Measurements from ENCODE around the gene ZNF618. TPM values are rescaled to one million over a fixed set of nuclear protein-coding genes. Genes with fewer than 3 reads are reported as not detected.

Gene ZNF618
- total RNA-seq, 2 donors from 2014 or later, result 0.33 to 1.4 TPM

GRCh38 chr9:114089206-114089840 lies 213.2 kb downstream of the ZNF618 start:
- Mint-ChIP-seq H3K4me3 (no peak overlapping the region), H3K27me3 (no peaks in the 10 kb centered on the region), H3K4me1 (ENCODE audit: low read depth in 2 of 2) (no peaks in the 10 kb centered on the region), H3K9me3 (no peaks in the 10 kb centered on the region), H3K36me3 (no peaks in the 10 kb centered on the region), H3K27ac (no peak overlapping the region)
- no peak for DNase-seq (ENCODE audit: low spot score)
- peak in 1 of 2 donors; percentile 9 for ATAC-seq

- no peaks in the 10 kb centered on the region for H3K36me3 Mint-ChIP-seq
- DNase-seq (ENCODE audit: low spot score), result no peak
- H3K4me1 Mint-ChIP-seq (ENCODE audit: low read depth in 2 of 2), result no peaks in the 10 kb centered on the region
- H3K27ac Mint-ChIP-seq, result no peak overlapping the region
- ATAC-seq, result no peak
- H3K27me3 Mint-ChIP-seq, result no peaks in the 10 kb centered on the region
- no peak overlapping the region for H3K4me3 Mint-ChIP-seq
- no peaks in the 10 kb centered on the region for H3K9me3 Mint-ChIP-seq
These were observed 214.7 kb downstream of the ZNF618 start for GRCh38 chr9:114090798-114091197.

- H3K36me3 Mint-ChIP-seq, result no peaks in the 10 kb centered on the region
- no peak for ATAC-seq
- no peak for DNase-seq (ENCODE audit: low spot score)
These were observed 215.6 kb downstream of the ZNF618 start for GRCh38 chr9:114091711-114092110.

GRCh38 chr9:114092336-114092735 lies 216.2 kb downstream of the ZNF618 start:
- H3K9me3 Mint-ChIP-seq, result no peaks in the 10 kb centered on the region
- DNase-seq (ENCODE audit: low spot score) (no peak), ATAC-seq (no peak)
- H3K27me3 Mint-ChIP-seq, result peaks cover 12 to 14% of the 10 kb centered on the region in 2 donors
- no peaks in the 10 kb centered on the region for H3K36me3 Mint-ChIP-seq
- no peaks in the 10 kb centered on the region for H3K4me1 Mint-ChIP-seq (ENCODE audit: low read depth in 2 of 2)
- no peak overlapping the region for H3K4me3 Mint-ChIP-seq
- no peak overlapping the region for H3K27ac Mint-ChIP-seq

More at GRCh38 chr9:114091711-114092110, 215.6 kb downstream of the ZNF618 start:
- Mint-ChIP-seq H3K27me3 (peaks cover 6 to 8% of the 10 kb centered on the region in 2 donors), H3K9me3 (no peaks in the 10 kb centered on the region), H3K4me1 (ENCODE audit: low read depth in 2 of 2) (no peaks in the 10 kb centered on the region), H3K27ac (no peak overlapping the region), H3K4me3 (no peak overlapping the region)

- Mint-ChIP-seq H3K4me3 (no peak overlapping the region), H3K36me3 (no peaks in the 10 kb centered on the region), H3K4me1 (ENCODE audit: low read depth in 2 of 2) (peaks cover 0 to 4% of the 10 kb centered on the region in 2 donors), H3K27ac (no peak overlapping the region), H3K27me3 (peaks cover 16 to 19% of the 10 kb centered on the region in 2 donors), H3K9me3 (no peaks in the 10 kb centered on the region)
- ATAC-seq (no peak), DNase-seq (ENCODE audit: low spot score) (no peak)
These were observed 216.9 kb downstream of the ZNF618 start for GRCh38 chr9:114093031-114093471.

GRCh38 chr9:114093761-114094505 lies 217.8 kb downstream of the ZNF618 start:
- Mint-ChIP-seq H3K4me3 (no peak overlapping the region), H3K27ac (no peak overlapping the region), H3K27me3 (peaks cover 16 to 19% of the 10 kb centered on the region in 2 donors), H3K4me1 (ENCODE audit: low read depth in 2 of 2) (peaks cover 0 to 4% of the 10 kb centered on the region in 2 donors), H3K9me3 (no peaks in the 10 kb centered on the region), H3K36me3 (no peaks in the 10 kb centered on the region)
- DNase-seq (ENCODE audit: low spot score), result no peak
- ATAC-seq, result no peak

GRCh38 chr9:114094971-114095370 lies 218.9 kb downstream of the ZNF618 start:
- Mint-ChIP-seq H3K36me3 (no peaks in the 10 kb centered on the region), H3K27me3 (peaks cover 19% of the 10 kb centered on the region in 2 donors), H3K9me3 (no peaks in the 10 kb centered on the region), H3K4me1 (ENCODE audit: low read depth in 2 of 2) (peaks cover 0 to 4% of the 10 kb centered on the region in 2 donors), H3K27ac (no peak overlapping the region), H3K4me3 (no peak overlapping the region)
- no peak for DNase-seq (ENCODE audit: low spot score)
- no peak for ATAC-seq

GRCh38 chr9:114096041-114096511 lies 220.0 kb downstream of the ZNF618 start:
- Mint-ChIP-seq H3K4me1 (ENCODE audit: low read depth in 2 of 2) (peaks cover 0 to 4% of the 10 kb centered on the region in 2 donors), H3K36me3 (no peaks in the 10 kb centered on the region), H3K27ac (no peak overlapping the region), H3K4me3 (peak overlapping the region; percentile 30), H3K27me3 (peaks cover 19% of the 10 kb centered on the region in 2 donors), H3K9me3 (no peaks in the 10 kb centered on the region)
- ATAC-seq (no peak), DNase-seq (ENCODE audit: low spot score) (no peak)

GRCh38 chr9:114096866-114097612 lies 220.9 kb downstream of the ZNF618 start:
- ATAC-seq, result no peak
- Mint-ChIP-seq H3K27me3 (peaks cover 22 to 25% of the 10 kb centered on the region in 2 donors), H3K4me3 (peak overlapping the region; percentile 30), H3K36me3 (peaks cover 5% of the 10 kb centered on the region), H3K9me3 (no peaks in the 10 kb centered on the region), H3K4me1 (ENCODE audit: low read depth in 2 of 2) (peaks cover 0 to 4% of the 10 kb centered on the region in 2 donors), H3K27ac (no peak overlapping the region)
- no peak for DNase-seq (ENCODE audit: low spot score)

- Mint-ChIP-seq H3K36me3 (peaks cover 6% of the 10 kb centered on the region), H3K27me3 (peaks cover 25 to 31% of the 10 kb centered on the region in 2 donors), H3K4me3 (peak overlapping the region; percentile 67), H3K27ac (no peak overlapping the region), H3K9me3 (no peaks in the 10 kb centered on the region), H3K4me1 (ENCODE audit: low read depth in 2 of 2) (peaks cover 0 to 4% of the 10 kb centered on the region in 2 donors)
- DNase-seq (ENCODE audit: low spot score) (no peak), ATAC-seq (no peak)
These were observed 221.5 kb downstream of the ZNF618 start for GRCh38 chr9:114097613-114098020.

- DNase-seq (ENCODE audit: low spot score), result no peak
- peaks cover 28 to 38% of the 10 kb centered on the region in 2 donors for H3K27me3 Mint-ChIP-seq
- H3K36me3 Mint-ChIP-seq, result peaks cover 6% of the 10 kb centered on the region
- H3K27ac Mint-ChIP-seq, result no peak overlapping the region
- no peaks in the 10 kb centered on the region for H3K9me3 Mint-ChIP-seq
- ATAC-seq, result peak; percentile 60 to 82
- H3K4me3 Mint-ChIP-seq, result peak overlapping the region; percentile 67
- peaks cover 0 to 4% of the 10 kb centered on the region in 2 donors for H3K4me1 Mint-ChIP-seq (ENCODE audit: low read depth in 2 of 2)
These were observed 222.2 kb downstream of the ZNF618 start for GRCh38 chr9:114098021-114098935.

GRCh38 chr9:114098936-114099668 lies 223.0 kb downstream of the ZNF618 start, which contains the start of gene KIF12:
Gene KIF12 (minus strand): TSS chr9:114099292. CDS start chr9:114099276, 16 bp downstream.
- no peak within 1 kb of the TSS for H3K27ac Mint-ChIP-seq
- DNase-seq (ENCODE audit: low spot score) (no peak), ATAC-seq (no peak)
- peaks cover 6% of the 10 kb centered on the region for H3K36me3 Mint-ChIP-seq
- H3K9me3 Mint-ChIP-seq, result no peaks in the 10 kb centered on the region
- peaks cover 0 to 4% of the 10 kb centered on the region in 2 donors for H3K4me1 Mint-ChIP-seq (ENCODE audit: low read depth in 2 of 2)
- H3K27me3 Mint-ChIP-seq, result peaks cover 30 to 46% of the 10 kb centered on the region in 2 donors
- H3K4me3 Mint-ChIP-seq, result peak within 1 kb of the TSS; percentile 23
